A549 (cell line): ENCODE data around the gene PLA2G4F. TPM values are rescaled to one million over a fixed set of nuclear protein-coding genes. Genes with fewer than 3 reads are reported as not detected.

Experiments
- ATAC-seq, 2 experiments: fragments of 200-7000 bp in 1 of 2; fragments of >200 bp in 1 of 2; cut with Nextera tagmentation in 1 of 2; cut with Tn5 transposase in 1 of 2; 3 replicates each; pipeline versions ENCODE4 v1.8.0 to v1.9.1; 2018 to 2020; ENCODE audit warnings: mild to moderate bottlenecking in 1 of 2, moderate library complexity in 1 of 2
- CTCF ChIA-PET: fragments of 300-600 bp; sonication (Branson Sonifier 250); formaldehyde crosslinking; extraction: SDS; loops from one replicate; lab custom pipeline; 2021; ENCODE audit warnings: antibody characterized with exemption, inconsistent platforms; lab: Yijun Ruan, JAX
- POLR2A ChIA-PET: fragments of 350-600 bp; formaldehyde crosslinking; extraction: SDS; loops from one replicate; lab custom pipeline; 2021; ENCODE audit warnings: antibody characterized with exemption, inconsistent platforms; lab: Yijun Ruan, JAX
- DNase-seq, 2 experiments: peaks; one replicate each; pipeline versions ENCODE4 v3.0.0 to v3.0.0-alpha.2; 2011 to 2016; ENCODE audit warnings: low read depth in 1 of 2, low spot score in 1 of 2
- FAIRE-seq: peaks from 2 replicates; lab custom pipeline; 2011; peaks lifted over from hg19 to GRCh38; lab: Jason Lieb, UNC
- H3K27ac ChIP-seq, 2 experiments: fragments of >200 bp; sonication (Bioruptor Twin); formaldehyde crosslinking; 3 replicates each; pipeline ENCODE4 v1.5.1; 2016 to 2017
- H3K4me1 ChIP-seq: fragments of >200 bp; sonication (Bioruptor Twin); formaldehyde crosslinking; 3 replicates; pipeline ENCODE4 v1.6.1; 2016
- H3K4me2 ChIP-seq: fragments of >200 bp; sonication (Bioruptor Twin); formaldehyde crosslinking; 3 replicates; pipeline ENCODE4 v1.6.1; 2016
- H3K4me3 ChIP-seq: fragments of >200 bp; sonication (Bioruptor Twin); formaldehyde crosslinking; 3 replicates; pipeline ENCODE4 v1.5.1; 2016
- H3K9me3 ChIP-seq: fragments of >200 bp; sonication (Bioruptor Twin); formaldehyde crosslinking; 3 replicates; pipeline ENCODE4 v1.6.1; 2016
- ATOH8 ChIP-seq: fragments of 250-450 bp; sonication (Bioruptor Pico); IDR thresholded peaks from 2 replicates; pipeline ENCODE4 v1.5.0; 2020; ENCODE audit warnings: low read depth, mild to moderate bottlenecking, moderate library complexity
- BCL3 ChIP-seq: fragments of >200 bp; sonication (Bioruptor Twin); formaldehyde crosslinking; IDR thresholded peaks from 3 replicates; pipeline ENCODE4 v1.6.1; 2016
- BHLHE40 ChIP-seq: IDR thresholded peaks from 2 replicates; pipeline ENCODE4 v1.6.1; 2012; ENCODE audit warnings: low read depth, low read length, inconsistent platforms
- CBX8 ChIP-seq: fragments of 200-600 bp; sonication (generic); IDR thresholded peaks from 2 replicates; pipeline ENCODE4 v1.6.1; 2016
- CHD2 ChIP-seq: fragments of 150-350 bp; IDR thresholded peaks from 2 replicates; pipeline ENCODE4 v1.6.1; 2014; ENCODE audit warnings: low read length; ENCODE audit not compliant: partially characterized antibody
- CTCF ChIP-seq: fragments of >200 bp; sonication (Bioruptor Twin); formaldehyde crosslinking; IDR thresholded peaks from 3 replicates; pipeline ENCODE4 v1.5.1; 2016
- E2F6 ChIP-seq: IDR thresholded peaks from 2 replicates; pipeline ENCODE4 v1.6.1; 2012; ENCODE audit warnings: low read depth, borderline replicate concordance
- EHF ChIP-seq: fragments of 250-450 bp; sonication (Bioruptor Pico); IDR thresholded peaks from 2 replicates; pipeline ENCODE4 v1.5.0; 2020; ENCODE audit warnings: mild to moderate bottlenecking
- EP300 ChIP-seq, 2 experiments: fragments of >200 bp; sonication (Bioruptor Twin); formaldehyde crosslinking; IDR thresholded peaks; 2 replicates in 1 of 2; 3 replicates in 1 of 2; pipeline ENCODE4 v1.6.1; 2016 to 2017
- ESRRA ChIP-seq: fragments of 150-350 bp; IDR thresholded peaks from 2 replicates; pipeline ENCODE4 v1.6.1; 2014; ENCODE audit warnings: mild to moderate bottlenecking, low read length, borderline replicate concordance
- FOSB ChIP-seq: fragments of 250-450 bp; sonication (Bioruptor Pico); IDR thresholded peaks from 2 replicates; pipeline ENCODE4 v1.5.0; 2020; ENCODE audit warnings: mild to moderate bottlenecking, moderate library complexity
- GATA3 ChIP-seq: IDR thresholded peaks from 2 replicates; pipeline ENCODE4 v1.6.1; 2012; ENCODE audit warnings: borderline replicate concordance
- HDAC2 ChIP-seq: fragments of 200-600 bp; sonication (generic); IDR thresholded peaks from 2 replicates; pipeline ENCODE4 v1.6.1; 2016
- HES2 ChIP-seq: fragments of >200 bp; sonication (Bioruptor Twin); formaldehyde crosslinking; IDR thresholded peaks from 2 replicates; pipeline ENCODE4 v1.6.1; 2016
- HMGXB4 ChIP-seq: fragments of 250-450 bp; sonication (Bioruptor Pico); IDR thresholded peaks from 2 replicates; pipeline ENCODE4 v1.5.0; 2021; ENCODE audit warnings: mild to moderate bottlenecking, moderate library complexity, borderline replicate concordance
- HOXB13 ChIP-seq: fragments of 250-450 bp; sonication (Bioruptor Pico); IDR thresholded peaks from 2 replicates; pipeline ENCODE4 v1.5.0; 2020; ENCODE audit warnings: low read depth, mild to moderate bottlenecking, moderate library complexity
- MAZ ChIP-seq: fragments of 150-350 bp; IDR thresholded peaks from 2 replicates; pipeline ENCODE4 v1.6.1; 2014; ENCODE audit warnings: antibody characterized with exemption, low read depth, low read length, borderline replicate concordance
- MYC ChIP-seq: IDR thresholded peaks from 2 replicates; pipeline ENCODE4 v1.6.1; 2012; ENCODE audit warnings: mild to moderate bottlenecking, inconsistent platforms, low read length, improper control_type of control experiment, borderline replicate concordance
- NFE2L2 ChIP-seq: fragments of 150-350 bp; conservative IDR thresholded peaks from 2 replicates; pipeline ENCODE4 v1.6.1; 2014; ENCODE audit warnings: low read length
- NPAS2 ChIP-seq: fragments of 250-450 bp; sonication (Bioruptor Pico); IDR thresholded peaks from 2 replicates; pipeline ENCODE4 v1.8.0; 2022; ENCODE audit warnings: mild to moderate bottlenecking, moderate library complexity, borderline replicate concordance
- PBX3 ChIP-seq: IDR thresholded peaks from 2 replicates; pipeline ENCODE4 v1.6.1; 2012
- PHF8 ChIP-seq: fragments of 200-600 bp; sonication (generic); IDR thresholded peaks from 2 replicates; pipeline ENCODE4 v1.6.1; 2016; ENCODE audit warnings: low read depth, mild to moderate bottlenecking, antibody characterized with exemption, moderate library complexity, borderline replicate concordance
- POLR2A ChIP-seq: IDR thresholded peaks from 2 replicates; pipeline ENCODE4 v1.6.1; 2012; ENCODE audit warnings: mild to moderate bottlenecking, low read length
- POLR2AphosphoS2 ChIP-seq: conservative IDR thresholded peaks from 2 replicates; pipeline ENCODE4 v1.6.1; 2012; ENCODE audit warnings: low read length, improper control_type of control experiment, inconsistent platforms
- RAD21 ChIP-seq, 2 experiments: fragments of >200 bp in 1 of 2; sonication (Bioruptor Twin) in 1 of 2; formaldehyde crosslinking in 1 of 2; IDR thresholded peaks in 1 of 2; conservative IDR thresholded peaks in 1 of 2; 2 replicates in 1 of 2; 3 replicates in 1 of 2; pipeline ENCODE4 v1.6.1; 2012 to 2018; ENCODE audit warnings: inconsistent platforms in 1 of 2
- RARB ChIP-seq: fragments of 250-450 bp; sonication (Bioruptor Pico); IDR thresholded peaks from 2 replicates; pipeline ENCODE4 v1.8.0; 2021; ENCODE audit warnings: mild to moderate bottlenecking, moderate library complexity
- RCOR1 ChIP-seq: fragments of 150-350 bp; IDR thresholded peaks from 2 replicates; pipeline ENCODE4 v1.6.1; 2014; ENCODE audit warnings: antibody characterized with exemption, low read length, low read depth
- RNF2 ChIP-seq: fragments of 200-600 bp; sonication (generic); IDR thresholded peaks from 2 replicates; pipeline ENCODE4 v1.6.1; 2016; ENCODE audit warnings: low read depth, mild to moderate bottlenecking, antibody characterized with exemption, moderate library complexity, borderline replicate concordance
- TFCP2L1 ChIP-seq: fragments of 250-450 bp; sonication (Bioruptor Pico); IDR thresholded peaks from 2 replicates; pipeline ENCODE4 v1.5.0; 2021; ENCODE audit warnings: mild to moderate bottlenecking
- TP53 ChIP-seq: fragments of 250-450 bp; sonication (Bioruptor Pico); IDR thresholded peaks from 2 replicates; pipeline ENCODE4 v1.5.0; 2021; ENCODE audit warnings: mild to moderate bottlenecking, moderate library complexity
- USF2 ChIP-seq: fragments of 450-650 bp; IDR thresholded peaks from 2 replicates; pipeline ENCODE4 v1.6.1; 2014; ENCODE audit warnings: antibody characterized with exemption
- WGBS: methylation state at CpG from one replicate; pipeline ENCODE4 v1.1.6; 2017; ENCODE audit errors: missing lambda C conversion rate; 5-methylcytosine and 5-hydroxymethylcytosine counted together
- polyA minus RNA-seq: library from RNA; depleted of rRNA, polyadenylated mRNA; stranded (reverse); fragments of >200 nt; gene quantifications from 2 replicates; pipeline ENCODE4 v1.2.3, GENCODE V29; 2011; rRNA and poly(A)+ RNA removed
- polyA plus RNA-seq, 4 experiments: library from polyadenylated mRNA; depleted of rRNA in 3 of 4; stranded (reverse); fragments of >200 nt; fragmentation: RNase III in 1 of 4; extraction: RNeasy Plus Mini Kit Qiagen cat#74134 plus additional on column Dnase treatment in 1 of 4; gene quantifications; 2 replicates in 3 of 4; 3 replicates in 1 of 4; pipeline ENCODE4 v1.2.3, GENCODE V29; 2011 to 2017

The PLA2G4F gene
- not detected in 2 replicates for polyA plus RNA-seq (2011; rRNA removed)
- polyA plus RNA-seq (2012; cell fraction: cytosol; rRNA removed), result not detected in 2 replicates
- not detected in 2 replicates for polyA plus RNA-seq (2012; cell fraction: nucleus; rRNA removed)
- not detected in 3 replicates for polyA plus RNA-seq (2017; fragmentation: RNase III; extraction: RNeasy Plus Mini Kit Qiagen cat#74134 plus additional on column Dnase treatment)
- polyA minus RNA-seq, result not detected in 2 replicates

- CTCF ChIA-PET, result interaction anchor here (0.9 to 1.8 kb wide), 5 partner anchors 8 to 229 kb away, joined by 3 to 6 read pairs (median 3); no protein-coding TSS in a partner anchor
Measured at GRCh38 chr15:42156243-42156922, at the start of gene PLA2G4F. Gene PLA2G4F, minus strand, starts transcription at chr15:42156636. Its CDS starts 87 bp downstream, at chr15:42156549.

GRCh38 chr15:42203891-42204290 lies 47.5 kb upstream of the PLA2G4F start:
- no peak for ATAC-seq
- POLR2A ChIA-PET, result no interaction called here
- WGBS, result 93% methylated on average over 3 of the region's 3 CpGs
- TF ChIP-seq ESRRA, result no peak
- no peak for TF ChIP-seq PHF8
- TF ChIP-seq HMGXB4 (CRISPR knock-in tag), result no peak
- no peak for TF ChIP-seq BHLHE40
- no peak for TF ChIP-seq USF2
- no peak for TF ChIP-seq CHD2
- no peak for TF ChIP-seq EHF (CRISPR knock-in tag)
- TF ChIP-seq HOXB13 (CRISPR knock-in tag), result no peak
- TF ChIP-seq PBX3, result no peak
- TF ChIP-seq GATA3, result no peak
- no peak for TF ChIP-seq E2F6
- TF ChIP-seq RARB (CRISPR knock-in tag), result no peak
- TF ChIP-seq HDAC2, result no peak
- no peak for TF ChIP-seq BCL3
- no peak for TF ChIP-seq CTCF
- no peak for TF ChIP-seq EP300 (IDR thresholded peaks at IDR 0.05)
- no peak for TF ChIP-seq CBX8
- TF ChIP-seq TP53 (CRISPR knock-in tag), result no peak
- no peak for TF ChIP-seq NFE2L2

More at GRCh38 chr15:42156243-42156922, at the start of gene PLA2G4F:
- H3K27ac ChIP-seq, result no peak within 1 kb of the TSS
- no peak within 1 kb of the TSS for H3K4me3 ChIP-seq
- WGBS, result 73% methylated on average over 6 of the region's 8 CpGs
- DNase-seq, result no peak
- no peak within 1 kb of the TSS for H3K4me2 ChIP-seq
- no peak for TF ChIP-seq CBX8
- TF ChIP-seq RAD21 (conservative IDR thresholded peaks at IDR 0.05 in 1 of 2, IDR thresholded peaks at IDR 0.05 in 1 of 2), result no peak
- no peak for TF ChIP-seq MAZ
- no peak for TF ChIP-seq ATOH8 (CRISPR knock-in tag)
- TF ChIP-seq FOSB (CRISPR knock-in tag), result no peak
- no peak for TF ChIP-seq POLR2AphosphoS2
- no peak for TF ChIP-seq EP300 (IDR thresholded peaks at IDR 0.05)
- TF ChIP-seq HES2, result no peak
- no peak for TF ChIP-seq MYC
- no peak for TF ChIP-seq RNF2
- no peak for TF ChIP-seq RCOR1
- TF ChIP-seq NPAS2, result no peak
- no peak for TF ChIP-seq ESRRA
- TF ChIP-seq POLR2A, result no peak
- TF ChIP-seq TFCP2L1 (CRISPR knock-in tag), result no peak
- no peak for TF ChIP-seq RARB (CRISPR knock-in tag)
- TF ChIP-seq CHD2, result no peak
- no peaks in the 10 kb centered on the region for H3K9me3 ChIP-seq
- POLR2A ChIA-PET, result no interaction called here
- FAIRE-seq, result no peak
- no peaks in the 10 kb centered on the region for H3K4me1 ChIP-seq
- peak; percentile 28 to 55; a peak in 5 of 6 replicates for ATAC-seq

More at GRCh38 chr15:42203891-42204290, 47.5 kb upstream of the PLA2G4F start:
- no peak overlapping the region for H3K4me3 ChIP-seq
- H3K27ac ChIP-seq, result no peak overlapping the region
- H3K9me3 ChIP-seq, result no peaks in the 10 kb centered on the region
- H3K4me2 ChIP-seq, result no peak overlapping the region
- CTCF ChIA-PET, result no interaction called here
- H3K4me1 ChIP-seq, result peaks cover 6% of the 10 kb centered on the region; the same call in 2 of the 3 replicates
- DNase-seq, result no peak
- FAIRE-seq, result no peak
